Skeletal muscle satellite cell (primary cell): ENCODE data around the gene IL20.

ENCODE experiments used
- H3K27me3 ChIP-seq: 2 replicates; pipeline ENCODE4 v1.7.0; 2013; ENCODE audit warnings: low read length; ENCODE audit not compliant: control insufficient read depth, insufficient read depth
- H3K36me3 ChIP-seq: 2 replicates; pipeline ENCODE4 v1.7.0; 2013; ENCODE audit warnings: mild to moderate bottlenecking, control low read depth, low read length; ENCODE audit not compliant: insufficient read depth
- H3K4me1 ChIP-seq: 2 replicates; pipeline ENCODE4 v1.7.0; 2013; ENCODE audit warnings: low read length; ENCODE audit not compliant: control insufficient read depth, insufficient read depth
- H3K4me2 ChIP-seq: 2 replicates; pipeline ENCODE4 v1.7.0; 2013; ENCODE audit warnings: mild to moderate bottlenecking, low read length
- H3K4me3 ChIP-seq: 2 replicates; pipeline ENCODE4 v1.7.0; 2013; ENCODE audit warnings: low read length
- H3K9ac ChIP-seq: 2 replicates; pipeline ENCODE4 v1.7.0; 2013; ENCODE audit warnings: mild to moderate bottlenecking, low read depth, low read length, moderate library complexity
- H3K9me3 ChIP-seq: replicated peaks from 2 replicates; pipeline ENCODE4 v1.7.0; 2013; ENCODE audit warnings: mild to moderate bottlenecking, control low read depth, low read length

IL20 gene

GRCh38 chr1:206882555-206882954 lies 17.1 kb downstream of the IL20 start:
- Histone ChIP-seq H3K9me3 (peaks cover 7% of the 10 kb centered on the region), H3K4me2 (no peak overlapping the region), H3K4me3 (no peak overlapping the region), H3K36me3 (no peaks in the 10 kb centered on the region), H3K4me1 (peaks cover 3% of the 10 kb centered on the region), H3K27me3 (no peaks in the 10 kb centered on the region), H3K9ac (no peak overlapping the region)

GRCh38 chr1:206883160-206883559 lies 17.7 kb downstream of the IL20 start:
- Histone ChIP-seq H3K4me2 (no peak overlapping the region), H3K27me3 (no peaks in the 10 kb centered on the region), H3K9ac (no peak overlapping the region), H3K9me3 (peaks cover 5% of the 10 kb centered on the region), H3K36me3 (no peaks in the 10 kb centered on the region), H3K4me1 (peaks cover 8% of the 10 kb centered on the region), H3K4me3 (no peak overlapping the region)

- peaks cover 8% of the 10 kb centered on the region for H3K4me1 ChIP-seq
- no peaks in the 10 kb centered on the region for H3K27me3 ChIP-seq
- no peaks in the 10 kb centered on the region for H3K9me3 ChIP-seq
- H3K9ac ChIP-seq, result no peak overlapping the region
- H3K36me3 ChIP-seq, result no peaks in the 10 kb centered on the region
- H3K4me2 ChIP-seq, result no peak overlapping the region
- H3K4me3 ChIP-seq, result no peak overlapping the region
Observed at GRCh38 chr1:206883876-206884275, 18.5 kb downstream of the IL20 start.

GRCh38 chr1:206885341-206886060 lies 20.1 kb downstream of the IL20 start:
- Histone ChIP-seq H3K9me3 (no peaks in the 10 kb centered on the region), H3K4me1 (peaks cover 17% of the 10 kb centered on the region), H3K4me3 (no peak overlapping the region), H3K36me3 (no peaks in the 10 kb centered on the region), H3K4me2 (no peak overlapping the region), H3K27me3 (no peaks in the 10 kb centered on the region), H3K9ac (no peak overlapping the region)

GRCh38 chr1:206886831-206887230 lies 21.4 kb downstream of the IL20 start:
- H3K4me3 ChIP-seq, result no peak overlapping the region
- H3K36me3 ChIP-seq, result no peaks in the 10 kb centered on the region
- H3K4me1 ChIP-seq, result peaks cover 31% of the 10 kb centered on the region
- H3K9ac ChIP-seq, result no peak overlapping the region
- H3K27me3 ChIP-seq, result no peaks in the 10 kb centered on the region
- no peak overlapping the region for H3K4me2 ChIP-seq
- H3K9me3 ChIP-seq, result no peaks in the 10 kb centered on the region

GRCh38 chr1:206887701-206888100 lies 22.3 kb downstream of the IL20 start:
- H3K9me3 ChIP-seq, result no peaks in the 10 kb centered on the region
- no peaks in the 10 kb centered on the region for H3K27me3 ChIP-seq
- H3K4me3 ChIP-seq, result no peak overlapping the region
- no peak overlapping the region for H3K4me2 ChIP-seq
- no peaks in the 10 kb centered on the region for H3K36me3 ChIP-seq
- H3K4me1 ChIP-seq, result peaks cover 38% of the 10 kb centered on the region
- no peak overlapping the region for H3K9ac ChIP-seq

- Histone ChIP-seq H3K9ac (peak overlapping the region; percentile 68), H3K27me3 (no peaks in the 10 kb centered on the region), H3K4me3 (peak overlapping the region; percentile 35), H3K4me2 (peak overlapping the region; percentile 62), H3K9me3 (no peaks in the 10 kb centered on the region), H3K4me1 (peaks cover 54% of the 10 kb centered on the region), H3K36me3 (no peaks in the 10 kb centered on the region)
Observed at GRCh38 chr1:206890125-206891060, 25.0 kb downstream of the IL20 start.

GRCh38 chr1:206891412-206891811 lies 26.0 kb downstream of the IL20 start:
- H3K4me3 ChIP-seq, result no peak overlapping the region
- H3K4me2 ChIP-seq, result no peak overlapping the region
- H3K27me3 ChIP-seq, result no peaks in the 10 kb centered on the region
- H3K4me1 ChIP-seq, result peaks cover 64% of the 10 kb centered on the region
- H3K9me3 ChIP-seq, result no peaks in the 10 kb centered on the region
- no peaks in the 10 kb centered on the region for H3K36me3 ChIP-seq
- peak overlapping the region; percentile 10 for H3K9ac ChIP-seq

- H3K4me2 ChIP-seq, result peak overlapping the region; percentile 34
- no peaks in the 10 kb centered on the region for H3K27me3 ChIP-seq
- peaks cover 71% of the 10 kb centered on the region for H3K4me1 ChIP-seq
- peak overlapping the region; percentile 15 for H3K4me3 ChIP-seq
- no peaks in the 10 kb centered on the region for H3K36me3 ChIP-seq
- H3K9me3 ChIP-seq, result no peaks in the 10 kb centered on the region
- peak overlapping the region; percentile 44 for H3K9ac ChIP-seq
Observed at GRCh38 chr1:206892351-206892984, 27.0 kb downstream of the IL20 start.

- Histone ChIP-seq H3K9me3 (no peaks in the 10 kb centered on the region), H3K4me2 (no peak overlapping the region), H3K4me1 (peaks cover 74% of the 10 kb centered on the region), H3K9ac (peak overlapping the region; percentile 44), H3K27me3 (no peaks in the 10 kb centered on the region), H3K4me3 (peak overlapping the region; percentile 15), H3K36me3 (no peaks in the 10 kb centered on the region)
Observed at GRCh38 chr1:206893380-206893779, 28.0 kb downstream of the IL20 start.

GRCh38 chr1:206895325-206895724 lies 29.9 kb downstream of the IL20 start:
- Histone ChIP-seq H3K9ac (peak overlapping the region; percentile 11), H3K4me1 (peaks cover 75% of the 10 kb centered on the region)

More at GRCh38 chr1:206895325-206895724, 29.9 kb downstream of the IL20 start:
- Histone ChIP-seq H3K4me3 (no peak overlapping the region), H3K9me3 (no peaks in the 10 kb centered on the region), H3K4me2 (no peak overlapping the region), H3K36me3 (no peaks in the 10 kb centered on the region), H3K27me3 (no peaks in the 10 kb centered on the region)
